Measurements from ENCODE around the gene TCF23. TPM values are rescaled to one million over a fixed set of nuclear protein-coding genes. Genes with fewer than 3 reads are reported as not detected.
"Not testable (repeated sequence)": the region's sequence is repeated elsewhere in the genome, so short reads cannot be mapped to it uniquely, and the experiment has no call there.

Gene TCF23
- total RNA-seq, 1 donor from 2014 or later: not detected

DNA sequence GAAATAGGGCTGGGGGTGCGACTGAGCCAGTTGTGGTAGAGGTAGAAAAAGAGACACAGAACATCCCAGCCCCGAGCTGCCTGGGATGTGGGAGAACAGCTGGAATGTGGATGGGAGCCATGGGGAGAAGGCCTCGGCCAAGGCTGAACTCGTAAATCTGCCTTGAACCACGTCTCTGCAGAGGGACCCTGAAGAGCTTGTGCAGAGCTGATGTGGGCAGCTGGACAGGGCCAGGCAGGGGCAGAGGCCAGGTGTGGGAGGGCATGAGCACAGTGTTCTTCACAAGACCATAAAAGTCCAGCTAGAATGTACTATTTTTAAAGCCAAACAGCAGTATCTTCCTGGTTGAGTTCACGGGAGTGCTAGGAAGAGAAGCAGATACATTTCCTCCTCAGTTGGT lies 5.7 kb downstream of the TCF23 start:
- DNase-seq: no peak

DNA sequence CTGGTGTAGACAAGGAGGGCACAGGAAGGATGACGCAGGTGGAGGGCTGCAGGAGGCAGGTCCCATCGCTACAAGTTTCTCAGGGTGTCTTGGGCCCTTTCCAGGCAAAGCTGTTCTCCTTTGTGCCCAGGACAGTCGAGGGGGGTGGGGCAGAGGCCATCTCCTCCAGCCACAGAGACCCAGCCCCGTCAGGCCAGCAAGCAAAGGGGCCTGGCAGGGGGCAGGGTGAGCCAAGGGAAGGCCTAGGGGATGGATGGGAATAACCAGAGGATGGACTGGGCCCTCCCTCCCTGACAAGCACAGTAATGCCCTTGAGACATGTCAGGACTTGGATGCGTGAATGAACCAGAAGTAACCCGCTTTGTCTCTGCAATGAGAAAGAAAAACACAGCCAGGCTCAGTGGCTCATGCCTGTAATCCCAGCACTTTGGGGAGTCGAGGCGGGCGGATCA lies 6.3 kb downstream of the TCF23 start:
- no peak for DNase-seq

DNA sequence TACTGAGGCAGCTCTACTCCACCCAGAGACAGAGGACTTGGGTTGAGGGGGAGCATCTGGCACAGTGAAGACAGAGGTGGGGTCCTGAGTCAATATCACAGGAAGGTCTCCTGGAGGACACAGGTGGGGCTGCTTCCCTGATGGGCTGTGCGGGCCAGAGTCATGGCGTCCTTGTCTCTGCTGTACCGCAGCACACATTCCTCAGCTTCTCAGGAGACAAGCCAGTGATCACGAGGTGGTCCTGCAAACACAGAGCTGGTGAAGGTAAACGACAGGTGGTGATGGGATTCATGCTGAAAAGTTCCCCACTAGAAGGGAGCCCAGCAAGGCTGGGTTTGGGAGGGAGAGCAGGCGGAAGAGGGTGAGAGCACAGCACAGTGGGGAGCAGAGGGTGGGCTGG lies 9.7 kb downstream of the TCF23 start:
- DNase-seq: no peak

DNA sequence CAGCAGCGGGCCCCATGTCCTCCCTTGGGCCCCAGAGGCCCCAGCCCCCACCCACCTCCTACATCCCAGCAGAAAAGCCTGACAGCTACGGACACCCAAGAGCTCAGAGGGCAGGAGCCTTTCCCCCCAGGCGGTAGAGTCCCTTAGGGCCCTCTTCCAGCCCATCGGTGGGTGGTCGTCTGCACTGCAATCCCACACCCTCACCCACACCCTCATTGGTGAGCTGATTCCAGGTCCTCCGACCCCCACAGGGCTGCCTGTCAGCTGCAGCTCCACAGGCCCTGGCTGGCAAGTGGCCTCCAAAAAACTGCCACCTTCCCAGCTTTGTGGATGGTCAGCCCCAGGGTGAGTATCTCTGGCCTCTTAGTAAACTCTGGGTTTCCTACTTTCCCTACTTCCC lies 10.5 kb downstream of the TCF23 start:
- no peak for DNase-seq

DNA sequence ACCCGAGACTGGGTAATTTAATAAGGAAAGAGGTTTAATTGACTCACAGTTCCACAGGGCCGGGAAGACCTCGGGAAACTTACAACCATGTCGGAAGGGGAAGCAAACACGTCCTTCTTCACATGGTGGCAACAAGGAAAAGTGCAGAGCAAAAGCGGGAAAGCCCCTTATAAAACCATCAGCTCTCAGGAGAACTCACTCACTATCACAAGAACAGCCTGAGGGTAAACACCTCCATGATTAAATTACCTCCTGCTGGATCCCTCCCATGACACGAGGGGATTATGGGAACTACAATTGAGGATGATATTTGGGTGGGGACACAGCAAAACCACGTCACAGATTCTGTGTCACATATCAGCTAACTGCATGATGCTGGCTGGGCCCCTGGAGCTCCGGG lies 11.4 kb downstream of the TCF23 start:
- no peak for DNase-seq

DNA sequence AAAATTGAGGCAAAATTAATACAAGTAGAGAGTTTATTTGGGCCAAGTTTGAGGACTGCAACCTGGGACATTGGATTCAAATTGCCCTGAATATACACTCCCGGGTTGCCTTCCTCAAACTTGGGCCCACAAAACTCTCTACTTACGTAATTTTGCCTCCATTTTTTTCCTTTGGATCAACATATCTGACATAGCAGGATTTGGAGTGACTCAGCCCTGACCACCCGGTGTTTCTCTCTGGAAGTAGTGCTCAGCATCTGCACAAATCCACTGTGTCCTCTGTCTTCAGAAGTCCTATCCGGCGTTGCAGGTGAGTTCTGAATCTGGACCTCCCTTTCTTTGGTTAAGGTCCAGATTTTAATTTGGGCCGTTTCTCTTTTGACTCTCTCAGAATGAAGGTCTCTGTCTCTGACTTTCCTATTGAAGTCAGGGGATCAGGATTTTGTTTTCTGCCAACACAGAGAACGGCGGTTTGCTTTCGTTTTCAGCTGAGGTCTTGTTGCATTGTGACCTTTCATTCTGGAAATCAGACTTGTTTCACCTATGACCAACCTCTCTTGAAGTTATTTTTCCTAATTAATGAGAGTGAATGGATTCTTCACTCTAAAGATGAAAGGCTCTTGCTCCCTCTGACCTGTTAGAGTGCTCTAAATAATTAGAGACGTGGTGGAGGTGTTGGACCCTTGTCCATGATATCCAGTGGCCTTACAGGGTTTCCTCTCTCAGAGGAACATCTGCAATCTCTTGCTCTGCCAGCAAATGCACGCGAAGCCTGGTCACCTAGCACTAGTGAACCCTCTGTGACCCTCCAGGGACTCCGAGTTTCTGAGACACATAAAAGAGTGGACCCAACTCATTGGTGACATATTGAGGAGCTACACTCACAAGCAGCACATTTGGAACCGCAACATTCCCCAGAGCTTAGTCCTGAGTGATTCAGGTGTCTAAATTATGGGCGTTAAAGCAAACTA lies 13.6 kb downstream of the TCF23 start:
- no peak for DNase-seq

DNA sequence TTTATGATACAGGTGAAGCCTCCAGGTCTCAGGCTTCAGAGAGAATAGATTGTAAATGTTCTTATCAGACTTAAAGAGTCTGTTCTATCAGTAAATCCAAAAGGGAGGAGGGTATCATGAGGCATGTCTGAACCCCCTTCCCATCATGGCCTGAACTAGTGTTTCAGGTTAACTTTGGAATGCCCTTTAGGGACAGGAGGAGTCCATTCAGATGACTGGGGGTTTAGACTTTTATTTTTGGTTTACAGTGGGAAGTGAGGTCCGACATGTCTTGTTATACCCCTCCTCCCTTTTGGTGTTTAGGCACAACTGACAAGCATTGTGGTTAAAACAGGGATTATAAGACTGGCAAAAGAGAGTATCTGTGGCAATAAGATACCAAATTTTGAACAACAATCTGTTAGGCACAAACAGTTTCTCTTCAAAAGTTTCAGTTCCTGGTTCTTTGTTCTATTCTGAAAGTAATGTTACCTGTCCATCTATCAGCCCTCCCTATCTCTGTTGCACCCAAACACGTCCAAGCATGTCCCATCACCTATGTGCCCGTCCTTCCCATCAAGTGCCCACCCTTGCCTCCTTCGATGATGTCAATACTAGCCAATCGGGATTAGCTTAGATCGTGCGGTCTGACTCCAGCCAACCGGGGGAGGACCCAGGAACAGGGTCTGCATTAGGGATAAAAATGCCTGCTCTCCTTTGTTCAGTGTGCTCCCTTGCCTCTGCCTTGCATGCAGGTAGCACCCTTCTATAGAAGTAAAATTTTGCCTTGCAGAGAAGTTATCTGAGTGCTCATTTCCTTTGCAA lies 16.4 kb downstream of the TCF23 start:
- no peak for DNase-seq

DNA sequence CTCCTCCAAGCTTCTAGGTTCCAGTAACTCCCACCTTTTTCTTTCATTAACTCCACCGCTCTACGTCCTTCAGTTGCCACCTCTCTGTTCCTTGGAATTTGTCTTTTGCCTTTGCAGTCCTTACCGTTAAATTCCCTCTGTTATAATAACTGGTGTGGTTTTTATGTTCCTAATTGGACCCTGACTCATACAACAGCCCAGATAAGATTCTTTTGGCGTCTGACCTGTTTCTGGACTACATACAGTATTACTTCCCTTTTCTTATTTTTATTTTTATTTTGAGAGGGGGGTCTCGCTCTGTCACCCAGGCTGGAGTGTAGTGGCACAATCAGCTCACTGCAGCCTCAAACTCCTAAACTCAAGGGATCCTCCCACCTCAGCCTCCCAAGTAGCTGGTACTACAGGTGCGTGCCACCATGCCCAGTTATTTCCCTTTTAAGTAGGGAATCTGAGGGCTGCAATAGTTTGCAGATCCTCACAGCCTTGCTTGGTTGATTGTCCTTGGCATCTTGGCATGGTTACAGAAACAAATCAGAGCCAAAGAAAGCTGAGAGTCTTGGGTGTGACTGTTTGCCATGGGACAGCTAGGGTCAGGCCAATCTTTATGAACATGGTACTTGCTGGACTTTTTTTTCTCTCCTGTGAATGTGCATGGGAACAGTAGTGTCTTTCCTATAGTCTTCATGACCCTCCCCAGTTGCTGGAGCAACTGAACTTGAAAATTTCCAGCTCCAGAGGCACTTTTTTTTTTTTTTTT lies 22.0 kb downstream of the TCF23 start:
- no peak for DNase-seq

DNA sequence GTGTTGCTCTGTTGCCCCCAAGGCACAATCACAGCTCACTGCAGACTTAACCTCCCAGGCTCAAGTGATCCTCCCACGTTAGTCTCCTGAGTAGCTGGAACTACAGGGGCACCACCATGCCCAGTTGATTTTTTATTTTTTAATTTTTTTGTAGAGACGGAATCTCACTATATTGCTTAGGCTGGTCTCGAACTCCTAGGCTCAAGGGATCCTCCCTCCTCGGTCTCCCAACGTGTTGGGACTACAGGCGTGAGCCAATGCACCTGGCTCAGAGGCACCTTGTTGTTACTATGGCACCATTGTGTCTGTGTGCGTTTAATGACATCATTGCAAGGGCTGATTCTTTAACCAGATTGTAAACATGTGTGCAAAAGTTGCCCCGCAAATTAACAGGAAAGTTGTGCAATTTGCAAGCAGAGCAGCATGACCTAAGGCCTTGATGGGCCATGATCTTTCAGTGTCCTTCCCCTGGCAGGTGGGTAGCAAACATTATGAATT lies 22.6 kb downstream of the TCF23 start:
- no peak for DNase-seq

DNA sequence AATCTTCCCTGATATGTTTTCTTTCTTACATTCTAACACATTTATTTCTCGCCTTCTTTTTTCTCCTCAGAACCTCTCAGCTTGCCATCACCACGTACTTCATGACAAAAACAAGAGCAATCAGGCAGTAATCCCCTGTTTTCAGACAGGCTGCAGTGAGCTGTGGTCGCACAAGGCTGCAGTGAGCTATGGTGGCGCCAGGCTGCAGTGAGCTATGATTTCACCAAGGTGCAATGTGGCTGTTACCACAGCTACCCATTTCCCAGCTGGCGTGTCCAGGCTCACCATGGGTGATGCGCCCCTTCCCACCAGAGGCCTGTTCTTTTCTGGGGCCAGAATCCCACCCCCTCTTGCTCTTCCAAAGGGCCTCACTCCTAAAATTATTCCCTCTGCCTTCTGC lies 25.8 kb downstream of the TCF23 start:
- no peak for DNase-seq

DNA sequence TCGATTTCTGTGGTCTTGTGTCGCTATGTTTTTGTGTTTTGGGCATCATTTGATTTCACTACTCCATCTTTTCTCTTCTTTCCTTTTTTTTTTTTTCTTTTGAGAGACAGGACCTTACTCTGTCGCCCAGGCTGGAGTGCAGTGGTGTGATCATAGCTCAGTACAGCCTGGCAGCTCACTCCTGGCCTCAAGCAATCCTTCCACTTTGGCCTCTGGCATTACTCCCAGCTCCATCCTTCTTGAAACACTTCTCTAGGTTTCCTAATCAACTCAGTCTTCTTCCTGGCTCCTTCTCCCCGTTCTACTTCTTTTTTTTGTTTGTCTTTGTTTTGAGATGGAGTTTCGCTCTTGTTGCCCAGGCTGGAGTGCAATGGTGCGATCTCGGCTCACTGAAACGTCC lies 26.5 kb downstream of the TCF23 start:
- DNase-seq: no peak

DNA sequence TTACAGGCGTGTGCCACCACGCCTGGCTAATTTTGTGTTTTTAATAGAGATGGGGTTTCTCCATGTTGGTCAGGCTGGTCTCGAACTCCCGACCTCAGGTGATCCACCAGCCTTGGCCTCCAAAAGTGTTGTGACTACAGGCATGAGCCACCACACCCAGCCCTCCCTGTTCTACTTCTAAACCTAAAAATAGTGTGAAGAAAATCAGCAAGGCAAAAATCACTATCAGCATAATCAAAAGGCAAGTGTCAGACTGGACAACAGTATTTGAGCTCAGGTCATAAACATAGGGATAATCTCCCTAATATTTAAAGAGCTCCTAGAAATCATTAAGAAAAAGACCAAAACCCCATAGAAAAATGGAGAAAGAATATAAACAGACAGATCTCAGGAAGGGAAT lies 27.0 kb downstream of the TCF23 start:
- DNase-seq: not testable (repeated sequence)

DNA sequence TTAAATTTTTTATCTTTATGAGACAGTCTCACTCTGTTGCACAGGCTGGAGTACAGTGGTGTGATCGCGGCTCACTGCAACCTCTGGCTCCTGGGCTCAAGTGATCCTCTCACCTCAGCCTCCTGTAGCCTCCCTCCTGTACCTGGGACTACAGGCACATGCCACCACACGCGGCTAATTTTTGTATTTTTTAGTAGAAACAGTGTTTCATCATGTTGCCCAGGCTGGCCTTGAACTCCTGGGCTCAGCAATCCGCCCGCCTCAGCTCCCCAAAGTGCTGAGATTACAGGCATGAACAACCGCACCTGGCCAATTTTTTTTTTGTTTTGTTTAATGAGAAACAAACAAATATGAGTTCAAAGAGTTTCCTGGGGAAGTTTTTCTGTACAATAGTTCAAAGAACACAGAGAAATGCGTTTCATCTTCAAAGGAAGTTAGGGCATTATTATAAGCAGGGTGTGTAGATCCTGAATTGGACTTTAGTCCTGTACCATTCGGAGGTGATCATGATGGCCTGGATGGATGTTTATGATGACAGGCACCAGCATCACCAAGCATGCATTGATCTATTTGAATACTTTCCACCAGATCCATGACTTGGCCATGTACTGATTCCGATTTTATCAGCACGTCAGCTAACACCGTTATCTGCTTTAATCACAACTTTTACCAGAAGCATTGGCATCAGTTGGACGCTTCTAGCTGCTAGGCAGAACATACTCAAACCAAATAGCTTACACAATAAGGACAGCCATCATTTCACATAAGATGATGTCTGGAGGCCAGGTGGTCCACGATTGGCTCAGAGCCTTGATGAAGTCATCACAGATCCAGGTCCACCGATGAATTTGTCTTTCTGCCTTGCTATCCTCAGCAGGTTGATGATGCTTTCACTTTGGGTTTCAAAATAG lies 28.9 kb downstream of the TCF23 start:
- DNase-seq: no peak

DNA sequence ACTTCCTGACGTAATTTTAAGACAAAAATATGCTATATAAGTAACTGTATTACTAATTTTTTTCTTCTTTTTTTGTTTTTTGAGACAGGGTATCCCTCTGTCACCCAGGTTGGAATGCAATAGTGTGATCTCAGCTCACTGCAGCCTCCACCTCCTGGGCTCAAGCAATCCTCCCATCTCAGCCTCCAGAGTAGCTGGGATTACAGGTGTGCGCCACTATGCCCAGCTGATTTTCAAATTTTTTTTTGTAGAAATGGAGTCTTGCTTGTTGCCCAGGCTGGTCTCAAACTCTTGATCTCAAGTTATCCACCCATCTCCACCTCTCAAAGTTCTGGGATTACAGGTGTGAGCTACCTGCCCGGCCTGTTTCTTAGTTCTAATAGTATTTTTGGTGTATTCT lies 29.7 kb downstream of the TCF23 start:
- no peak for DNase-seq

DNA sequence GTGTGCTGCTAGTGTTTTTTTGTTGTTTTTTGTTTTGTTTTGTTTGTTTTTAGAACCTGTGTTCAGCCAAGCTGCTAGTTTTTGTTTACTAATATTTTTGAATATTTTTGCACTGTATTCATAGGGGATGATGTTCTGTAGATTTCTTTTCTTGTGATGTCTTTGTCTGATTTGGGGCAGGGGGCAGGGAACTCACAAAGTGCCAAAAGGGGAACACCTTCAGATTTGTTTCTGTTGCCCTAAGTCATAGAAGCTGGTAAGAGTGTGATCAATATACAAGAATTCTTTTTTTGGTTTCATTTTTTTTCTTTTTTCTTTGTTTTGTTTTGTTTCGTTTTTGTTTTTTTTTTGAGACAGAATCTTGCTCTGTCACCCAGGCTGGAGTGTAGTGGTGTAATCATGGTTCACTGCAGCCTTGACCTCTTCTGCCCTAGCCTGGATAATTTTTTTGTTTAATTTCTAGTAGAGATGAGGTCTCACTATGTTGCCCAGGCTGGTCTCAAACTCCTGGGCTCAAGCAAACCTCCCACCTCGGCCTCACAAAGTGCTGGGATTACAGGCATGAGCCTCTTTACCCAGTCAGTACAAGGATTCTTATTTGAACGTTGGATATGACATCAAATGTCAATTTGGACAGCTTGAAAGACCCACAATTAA lies 30.7 kb downstream of the TCF23 start:
- DNase-seq: no peak

DNA sequence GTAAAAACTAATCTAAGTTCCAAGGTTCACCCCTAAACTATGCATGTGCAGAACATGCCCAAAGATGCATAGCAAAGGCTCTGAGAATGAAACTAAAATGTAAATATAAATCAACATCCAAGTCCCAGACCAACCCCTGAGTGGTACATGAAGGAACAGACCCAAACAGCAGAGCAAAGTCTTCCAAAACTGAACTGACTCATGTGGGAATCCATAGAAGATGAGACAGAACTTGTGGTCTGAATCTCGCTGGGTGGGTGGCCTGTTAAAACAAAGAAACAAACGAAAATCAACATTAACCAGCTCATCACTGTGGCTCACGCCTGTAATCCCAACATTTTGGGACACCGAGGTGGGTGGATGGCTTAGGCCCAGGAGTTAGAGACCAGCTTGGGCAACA lies 33.5 kb downstream of the TCF23 start:
- DNase-seq: no peak

DNA sequence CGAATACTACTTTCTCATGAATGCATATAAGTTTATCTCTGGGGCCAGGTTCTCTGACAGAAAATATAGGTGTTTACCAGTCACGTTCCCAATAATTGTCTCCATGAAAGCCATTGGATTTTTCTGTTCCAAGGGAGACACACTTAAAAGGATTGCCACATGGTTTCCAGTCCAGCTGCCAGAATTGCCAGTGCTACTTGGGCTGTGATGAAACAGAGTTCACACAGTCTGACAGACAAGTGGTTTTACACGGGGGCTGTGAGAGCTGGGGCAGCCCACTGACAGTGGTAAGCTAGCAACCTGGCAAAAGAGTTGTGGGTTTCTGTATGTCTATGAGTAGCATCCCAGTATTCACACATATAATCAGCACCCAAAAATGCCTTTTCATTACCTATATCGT lies 35.3 kb downstream of the TCF23 start:
- DNase-seq: no peak

DNA sequence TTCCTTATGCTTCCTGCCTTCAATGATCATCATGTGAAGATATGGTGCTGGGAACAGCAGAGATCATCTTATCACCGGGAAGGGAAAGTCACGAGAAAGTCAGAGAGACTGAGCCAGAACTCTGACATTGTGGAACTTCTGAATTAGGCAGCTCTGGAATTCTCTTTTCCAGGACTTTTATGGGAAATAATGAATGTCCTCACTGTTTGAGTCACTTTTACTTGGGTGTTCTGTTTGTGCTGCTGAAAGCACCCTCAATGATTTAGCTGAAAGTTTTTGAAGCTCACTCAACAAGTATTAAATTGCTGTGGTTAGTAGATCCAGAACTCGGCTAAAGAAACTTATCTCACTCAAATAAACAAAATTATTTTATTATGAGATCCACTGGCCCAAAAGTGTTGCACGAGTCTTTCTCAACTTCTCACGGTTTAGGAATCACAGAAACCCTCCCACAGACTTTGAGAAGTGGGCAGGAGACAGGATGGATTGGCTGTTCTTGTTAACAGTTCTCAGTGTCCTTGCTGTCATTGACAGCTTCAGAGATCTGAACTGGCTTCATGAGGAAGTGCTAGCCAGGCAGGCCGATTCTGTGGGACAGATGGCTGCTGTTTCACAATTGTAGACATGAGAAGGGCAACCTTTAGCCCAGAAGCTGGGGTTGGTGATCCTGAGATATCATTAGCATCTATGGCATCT lies 36.7 kb downstream of the TCF23 start:
- DNase-seq: no peak

DNA sequence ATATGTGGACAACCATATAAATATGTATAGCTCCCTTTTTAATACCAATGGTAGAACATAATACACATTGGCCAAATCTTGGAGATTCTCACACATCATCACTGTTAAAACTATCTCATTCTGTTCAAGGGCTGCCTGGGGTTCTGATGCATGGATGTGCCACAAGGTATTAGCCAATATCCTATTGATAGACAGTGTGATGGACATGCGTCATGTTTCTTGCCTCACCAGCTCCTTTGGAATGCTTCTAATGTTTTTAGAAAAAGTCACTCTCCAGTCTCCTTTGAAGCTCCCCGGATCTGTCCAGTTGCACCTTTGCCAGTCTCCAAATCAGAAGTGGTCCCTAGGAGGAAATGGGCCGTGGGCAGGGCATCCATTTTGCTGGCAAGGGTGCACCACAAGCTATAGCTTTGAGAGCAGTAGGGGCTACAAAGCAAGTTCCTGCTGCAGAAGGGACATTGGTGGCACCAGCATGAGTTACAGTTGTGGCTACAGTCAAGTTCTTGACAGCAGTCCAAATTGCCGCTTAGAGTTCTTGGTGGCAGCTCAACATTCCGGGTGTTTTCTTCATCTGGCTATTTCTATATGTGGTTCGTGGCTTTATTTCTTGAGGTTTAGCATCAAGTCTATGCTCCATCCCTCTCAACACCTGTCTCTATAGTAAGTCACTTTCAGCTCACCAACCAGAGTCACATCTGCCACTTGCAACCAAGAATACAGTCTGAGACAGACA lies 38.0 kb downstream of the TCF23 start:
- no peak for DNase-seq

All from tongue (tissue), 2 donors.